HG02973 (cell line): ENCODE results near the gene TBCCD1.
"Not testable (repeated sequence)": the region's sequence is repeated elsewhere in the genome, so short reads cannot be mapped to it uniquely, and the experiment has no call there.

Experiments used
- ATAC-seq: cut with Tn5 transposase; IDR thresholded peaks from one replicate; pipeline ENCODE4 v1.9.1; 2021; ENCODE audit warnings: moderate library complexity; ENCODE audit not compliant: unreplicated experiment

TBCCD1 gene

GRCh38 chr3:186598108-186598784 is 31.1 kb upstream of the TBCCD1 start:
- no peak for ATAC-seq

- no peak for ATAC-seq
Measured at GRCh38 chr3:186596568-186597287, 29.6 kb upstream of the TBCCD1 start.

GRCh38 chr3:186594591-186595113 is 27.5 kb upstream of the TBCCD1 start:
- no peak for ATAC-seq

GRCh38 chr3:186593862-186594261 is 26.7 kb upstream of the TBCCD1 start:
- ATAC-seq: no peak

- no peak for ATAC-seq
Measured at GRCh38 chr3:186592682-186593081, 25.5 kb upstream of the TBCCD1 start.

- no peak for ATAC-seq
Measured at GRCh38 chr3:186590580-186591295, 23.6 kb upstream of the TBCCD1 start.

GRCh38 chr3:186589856-186590579 is 22.9 kb upstream of the TBCCD1 start:
- ATAC-seq: no peak

- ATAC-seq: no peak
Measured at GRCh38 chr3:186589121-186589520, 22.0 kb upstream of the TBCCD1 start.

GRCh38 chr3:186588632-186589031 is 21.5 kb upstream of the TBCCD1 start:
- ATAC-seq: no peak

- ATAC-seq: no peak
Measured at GRCh38 chr3:186587183-186587582, 20.0 kb upstream of the TBCCD1 start.

GRCh38 chr3:186586245-186586644 is 19.1 kb upstream of the TBCCD1 start:
- not testable (repeated sequence) for ATAC-seq

- no peak for ATAC-seq
Measured at GRCh38 chr3:186583831-186584230, 16.7 kb upstream of the TBCCD1 start.

- ATAC-seq: no peak
Measured at GRCh38 chr3:186582541-186582940, 15.4 kb upstream of the TBCCD1 start.

- no peak for ATAC-seq
Measured at GRCh38 chr3:186580785-186581184, 13.6 kb upstream of the TBCCD1 start.

- ATAC-seq: no peak
Measured at GRCh38 chr3:186577521-186577920, 10.4 kb upstream of the TBCCD1 start.

GRCh38 chr3:186571644-186572013 is 4.5 kb upstream of the TBCCD1 start:
- ATAC-seq: no peak

GRCh38 chr3:186570941-186571643 is 4.0 kb upstream of the TBCCD1 start:
- no peak for ATAC-seq

GRCh38 chr3:186570096-186570940 is 3.2 kb upstream of the TBCCD1 start, which contains the start of gene DNAJB11:
DNAJB11 (plus strand) TSS chr3:186570720; CDS start chr3:186570898, 178 bp downstream.
- peak; percentile 72 for ATAC-seq

- no peak for ATAC-seq
Measured at GRCh38 chr3:186569779-186570095, 2.6 kb upstream of the TBCCD1 start.

GRCh38 chr3:186569361-186569760 is 2.2 kb upstream of the TBCCD1 start:
- ATAC-seq: not testable (repeated sequence)
